Raji (cell line): Measurements from ENCODE around the gene DALRD3.

Experiments
- POLR2A ChIP-seq: IDR thresholded peaks from 2 replicates; pipeline ENCODE4 v1.6.1; 2011; ENCODE audit warnings: low read depth, low read length, control low read depth; ENCODE audit not compliant: insufficient read depth

Gene DALRD3

GRCh38 chr3:49025793-49026520, 7.6 kb upstream of the DALRD3 start:
- no peak for TF ChIP-seq POLR2A

- peak; percentile 38; the same call in 1 of the 2 replicates for TF ChIP-seq POLR2A
Observed at GRCh38 chr3:49025005-49025792, 6.8 kb upstream of the DALRD3 start.

- 0 out of 2 replicates have a peak, but pooled peaks have one; percentile 12 for TF ChIP-seq POLR2A
Observed at GRCh38 chr3:49024449-49024848, 6.1 kb upstream of the DALRD3 start.

- TF ChIP-seq POLR2A = 0 out of 2 replicates have a peak, but pooled peaks have one; percentile 18
Observed at GRCh38 chr3:49023775-49024174, 5.4 kb upstream of the DALRD3 start.

GRCh38 chr3:49022688-49023171, 4.3 kb upstream of the DALRD3 start:
- TF ChIP-seq POLR2A = no peak; the same call in 1 of the 2 replicates

- TF ChIP-seq POLR2A = peak; percentile 98
Observed at GRCh38 chr3:49021813-49022687, 3.7 kb upstream of the DALRD3 start, which contains the start of gene NDUFAF3. Gene NDUFAF3 (plus strand): TSS chr3:49022121. CDS start chr3:49022145, 24 bp downstream.

- TF ChIP-seq POLR2A = peak; percentile 100
Observed at GRCh38 chr3:49021213-49021812, 2.9 kb upstream of the DALRD3 start.

GRCh38 chr3:49020330-49021212, 2.2 kb upstream of the DALRD3 start:
- 0 out of 2 replicates have a peak, but pooled peaks have one; percentile 31 for TF ChIP-seq POLR2A

GRCh38 chr3:49019941-49020329, 1.6 kb upstream of the DALRD3 start:
- TF ChIP-seq POLR2A = no peak

- TF ChIP-seq POLR2A = no peak
Observed at GRCh38 chr3:49018707-49019006, 277 bp upstream of the DALRD3 start.

- TF ChIP-seq POLR2A = no peak
Observed at GRCh38 chr3:49017229-49017970, 980 bp downstream of the DALRD3 start.

GRCh38 chr3:49016414-49017228, 1.8 kb downstream of the DALRD3 start:
- peak; percentile 9; the same call in 1 of the 2 replicates for TF ChIP-seq POLR2A
